Hippocampal formation (tissue), 2 donors: ENCODE data around the gene MAP4K2.

Source experiments
- DNase-seq, 2 donors: peaks; one replicate each; lab custom pipeline; 2025; lab: John Stamatoyannopoulos, UW

Gene MAP4K2

GRCh38 chr11:64754124-64754918, 48.7 kb downstream of the MAP4K2 start:
- DNase-seq, result no peak

DNA sequence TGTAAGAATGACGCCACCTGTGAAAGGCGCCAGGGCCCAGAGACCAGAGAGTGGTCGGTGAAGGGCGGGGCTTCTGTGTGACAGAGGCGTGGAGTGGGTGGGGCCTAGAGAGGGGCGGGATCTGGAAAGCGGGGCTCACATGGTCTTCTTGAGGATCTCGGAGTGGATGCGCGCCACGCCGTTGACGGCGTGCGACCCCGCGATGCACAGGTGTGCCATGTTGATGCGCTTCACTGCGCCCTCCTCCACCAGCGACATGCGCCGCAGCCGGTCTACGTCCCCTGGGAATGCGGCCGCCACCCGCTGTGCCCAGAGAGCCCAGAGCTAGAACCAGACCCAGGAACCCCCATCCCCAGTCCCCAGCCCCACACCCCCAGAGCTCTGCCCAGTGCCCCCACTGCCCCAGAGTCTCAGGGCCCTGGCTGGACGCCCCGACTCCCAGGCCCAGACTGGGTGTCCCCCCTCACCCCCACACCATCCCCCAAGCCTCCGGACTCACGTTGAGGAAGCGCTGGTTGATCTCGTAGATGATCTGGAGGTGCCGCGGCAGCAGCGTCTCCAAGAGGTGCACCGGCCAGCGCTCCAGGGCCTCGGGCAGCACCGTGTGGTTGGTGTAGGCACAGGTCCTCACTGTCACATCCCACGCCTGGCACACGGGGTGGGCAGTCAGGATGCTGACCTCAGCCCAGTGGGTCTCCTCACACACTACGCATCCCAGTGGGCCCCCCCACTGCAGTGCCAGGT, 49.5 kb downstream of the MAP4K2 start:
- no peak for DNase-seq

- no peak for DNase-seq
Observed at GRCh38 chr11:64753019-64753379, 50.0 kb downstream of the MAP4K2 start.

- no peak for DNase-seq
Observed at GRCh38 chr11:64752175-64752970, 50.6 kb downstream of the MAP4K2 start.

GRCh38 chr11:64751580-64751979, 51.4 kb downstream of the MAP4K2 start:
- no peak for DNase-seq

GRCh38 chr11:64751136-64751535, 51.9 kb downstream of the MAP4K2 start:
- no peak for DNase-seq

GRCh38 chr11:64750361-64751054, 52.5 kb downstream of the MAP4K2 start:
- DNase-seq, result no peak

DNA sequence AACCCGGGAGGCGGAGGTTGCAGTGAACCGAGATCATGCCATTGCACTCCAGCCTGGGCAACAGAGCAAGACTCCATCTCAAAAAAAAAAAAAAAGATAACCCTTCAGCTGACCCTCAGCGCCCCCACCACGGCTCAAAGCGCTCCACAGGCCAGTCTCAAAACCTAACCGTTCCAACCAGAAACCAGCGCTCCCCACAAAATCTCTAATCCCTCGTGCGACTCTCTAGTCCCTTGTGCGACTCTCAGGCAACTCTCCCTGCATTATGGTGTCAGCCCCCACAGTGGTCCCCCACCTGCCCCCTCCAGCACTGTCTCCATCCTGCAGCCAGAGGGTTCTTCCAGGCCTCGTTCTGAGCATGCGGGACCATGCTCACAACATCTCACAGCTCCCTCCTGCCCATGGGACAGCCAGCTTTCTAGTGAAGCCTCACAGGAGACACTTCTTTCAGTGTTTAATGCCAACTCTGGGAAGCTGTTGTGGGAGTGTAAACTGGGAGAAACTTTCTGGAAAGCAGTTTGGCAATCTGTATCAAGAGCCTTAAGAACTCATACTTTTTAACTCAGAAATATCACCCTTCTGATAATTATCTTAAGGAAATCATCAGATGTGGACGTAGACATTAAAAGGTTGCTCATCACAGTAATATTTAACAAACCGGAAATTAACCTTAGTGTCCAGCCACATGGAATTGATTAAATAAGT, 54.9 kb downstream of the MAP4K2 start:
- no peak for DNase-seq

GRCh38 chr11:64746486-64746885, 56.5 kb downstream of the MAP4K2 start:
- DNase-seq, result no peak

GRCh38 chr11:64745521-64746328, 57.3 kb downstream of the MAP4K2 start:
- peak in 1 of 2 donors; percentile 25 for DNase-seq

- peak in 1 of 2 donors; percentile 15 for DNase-seq
Observed at GRCh38 chr11:64745189-64745520, 57.9 kb downstream of the MAP4K2 start.

- no peak for DNase-seq
Observed at GRCh38 chr11:64744544-64745188, 58.3 kb downstream of the MAP4K2 start.

DNA sequence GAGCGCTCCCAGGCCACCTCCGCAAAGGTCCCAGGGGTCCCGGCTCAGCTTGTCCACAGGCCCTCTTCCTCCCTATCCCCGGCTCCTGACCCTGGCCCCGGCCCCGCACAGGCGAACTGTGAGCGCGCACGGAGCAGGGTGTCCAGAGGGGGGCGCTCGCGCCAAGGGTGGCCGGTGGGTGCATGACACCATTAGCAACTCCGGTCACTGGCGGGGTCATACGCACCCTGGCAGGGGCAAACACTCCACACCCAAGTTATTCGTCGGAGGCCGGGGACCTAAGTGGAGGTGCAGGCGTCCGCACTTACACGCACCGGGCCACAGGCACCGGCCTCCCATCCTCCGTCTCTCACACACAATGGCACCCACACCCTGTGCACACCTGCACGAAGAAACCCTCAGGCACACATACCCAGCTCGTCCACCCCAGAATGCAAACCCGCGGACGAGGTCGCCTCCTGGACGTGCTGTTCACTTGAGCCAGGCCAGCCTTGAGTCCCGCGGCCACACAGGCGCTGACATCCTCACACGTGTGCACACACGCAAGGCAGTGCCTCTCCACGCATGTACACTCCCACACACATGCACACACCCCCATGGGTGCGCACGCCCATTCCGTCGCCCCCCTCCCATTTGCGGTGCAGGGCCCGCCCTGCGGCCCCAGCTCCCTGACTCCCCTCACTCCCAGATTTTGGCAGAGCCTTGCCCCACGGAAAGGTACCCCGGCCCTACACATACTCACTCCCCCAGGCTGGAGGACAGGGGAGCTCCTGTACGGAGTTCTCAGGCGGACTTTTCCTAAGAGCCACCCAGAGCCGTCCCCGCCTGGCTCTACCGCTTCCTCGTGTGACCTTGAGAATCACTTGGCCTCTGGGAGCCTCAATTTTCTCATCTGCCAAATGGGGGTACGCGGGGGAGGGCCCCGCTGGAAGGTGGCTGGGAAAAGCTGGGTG, 59.1 kb downstream of the MAP4K2 start, which contains the start of gene RASGRP2:
Gene RASGRP2, minus strand, starts transcription at position 552 of the 953 bp plus-strand sequence. CDS start 1,276 bp downstream, outside the sequence.
- no peak for DNase-seq

DNA sequence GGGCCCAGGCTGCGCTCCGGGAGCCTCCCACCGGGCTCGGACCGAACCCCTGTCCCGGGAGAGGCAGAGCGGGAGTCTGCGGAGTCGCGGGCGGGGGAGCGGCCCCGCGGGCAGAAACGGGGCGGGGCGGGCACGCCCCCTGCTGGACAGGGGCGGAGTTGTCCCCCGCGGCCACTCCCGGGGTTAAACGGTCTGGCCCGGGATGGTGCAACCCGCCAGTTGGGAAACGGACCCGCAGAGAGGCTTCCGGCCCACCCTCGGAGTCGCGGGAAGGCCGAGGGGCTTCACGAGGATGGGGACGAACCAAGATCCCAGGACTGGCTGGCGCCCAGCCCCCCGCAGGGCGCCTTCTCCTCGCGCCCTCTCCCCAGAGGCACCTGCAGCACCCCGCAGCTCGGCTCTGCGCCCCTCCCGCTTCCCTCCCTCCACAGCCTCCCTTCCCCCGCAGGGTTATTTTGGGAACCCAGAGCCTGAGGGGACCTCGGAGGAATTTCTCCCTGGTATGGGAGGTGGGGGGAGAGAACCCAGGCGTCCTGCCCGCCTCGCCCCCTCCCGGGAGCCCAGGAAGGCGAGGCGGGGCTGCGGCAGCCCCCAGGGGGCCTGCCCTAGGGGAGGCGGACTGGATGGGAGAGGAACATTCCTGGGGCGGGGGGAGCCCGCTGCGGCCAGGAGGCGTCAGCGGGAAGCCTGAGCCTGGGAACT, 60.0 kb downstream of the MAP4K2 start:
- peak in 1 of 2 donors; percentile 22 for DNase-seq

DNA sequence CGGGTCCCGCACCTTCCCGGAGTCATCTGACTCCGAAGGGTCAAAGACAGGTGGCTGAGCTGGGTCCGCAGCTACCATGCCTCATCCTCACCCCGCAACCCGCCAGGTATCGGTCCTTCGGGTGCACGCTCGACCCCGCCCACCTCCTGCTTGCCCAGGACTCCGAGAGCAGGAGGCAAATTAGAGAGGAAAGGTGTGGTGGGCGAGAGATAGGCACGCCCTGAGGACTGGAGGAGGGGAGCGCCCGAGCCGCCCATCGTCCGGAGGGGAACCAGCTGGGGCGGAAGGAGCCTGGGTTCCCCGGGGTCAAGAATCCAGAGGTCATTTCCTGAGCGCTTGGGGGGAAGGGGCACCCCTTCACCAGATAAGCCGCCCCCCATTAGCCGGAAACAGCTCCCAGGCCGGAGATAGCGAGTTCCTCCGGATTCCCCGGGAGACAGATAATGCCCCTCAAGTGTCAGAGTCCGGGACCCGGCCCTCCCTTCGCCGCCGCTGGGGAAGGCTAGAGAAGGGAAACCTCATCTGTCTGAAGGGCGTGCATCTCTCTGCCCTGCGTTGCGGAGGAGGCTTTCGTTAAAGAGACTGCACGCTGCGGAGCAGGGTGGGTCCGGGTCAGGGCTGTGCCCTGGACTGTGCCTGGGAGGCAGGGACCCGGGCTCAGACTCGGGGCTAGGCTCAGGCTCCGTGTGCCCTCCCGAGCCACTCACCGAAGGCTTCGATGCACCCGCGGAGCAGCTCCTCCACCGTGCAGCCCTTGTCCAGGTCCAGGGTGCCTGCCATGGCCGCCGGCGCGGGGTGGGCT, 60.7 kb downstream of the MAP4K2 start:
- DNase-seq, result no peak

- DNase-seq, result no peak
Observed at GRCh38 chr11:64741375-64742086, 61.5 kb downstream of the MAP4K2 start.

DNA sequence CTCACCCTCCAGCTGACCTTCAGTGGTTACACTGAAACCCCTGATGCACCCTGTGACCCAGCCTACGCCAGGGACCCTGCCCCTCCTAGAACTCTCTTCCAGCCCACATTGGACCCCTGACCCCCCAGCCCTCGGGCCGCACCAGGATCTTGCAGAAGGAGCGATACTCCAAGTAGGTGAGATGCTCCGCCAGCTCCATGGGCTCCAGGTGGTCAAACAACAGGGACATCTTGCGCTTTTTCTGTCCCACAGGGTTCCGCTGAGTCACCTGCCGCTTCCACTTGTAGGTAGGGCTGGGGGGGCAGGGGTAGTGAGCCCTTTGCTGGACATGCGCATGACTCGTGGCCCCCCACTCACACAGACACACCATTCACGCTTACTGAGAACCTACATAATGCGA, 63.1 kb downstream of the MAP4K2 start:
- DNase-seq, result no peak
